Activated CD4-positive, alpha-beta T cell treated with anti-CD3 and anti-CD28 coated beads, Interleukin-2, amount 50 U/mL, for 24 hours (primary cell): ENCODE measurements around the gene PIEZO1.

Source experiments
- DNase-seq, 2 donors: peaks; one replicate each; pipeline ENCODE4 v3.0.0-alpha.2; 2020; ENCODE audit warnings: low read depth in 1 of 2, low spot score in 1 of 2

The PIEZO1 gene

DNA sequence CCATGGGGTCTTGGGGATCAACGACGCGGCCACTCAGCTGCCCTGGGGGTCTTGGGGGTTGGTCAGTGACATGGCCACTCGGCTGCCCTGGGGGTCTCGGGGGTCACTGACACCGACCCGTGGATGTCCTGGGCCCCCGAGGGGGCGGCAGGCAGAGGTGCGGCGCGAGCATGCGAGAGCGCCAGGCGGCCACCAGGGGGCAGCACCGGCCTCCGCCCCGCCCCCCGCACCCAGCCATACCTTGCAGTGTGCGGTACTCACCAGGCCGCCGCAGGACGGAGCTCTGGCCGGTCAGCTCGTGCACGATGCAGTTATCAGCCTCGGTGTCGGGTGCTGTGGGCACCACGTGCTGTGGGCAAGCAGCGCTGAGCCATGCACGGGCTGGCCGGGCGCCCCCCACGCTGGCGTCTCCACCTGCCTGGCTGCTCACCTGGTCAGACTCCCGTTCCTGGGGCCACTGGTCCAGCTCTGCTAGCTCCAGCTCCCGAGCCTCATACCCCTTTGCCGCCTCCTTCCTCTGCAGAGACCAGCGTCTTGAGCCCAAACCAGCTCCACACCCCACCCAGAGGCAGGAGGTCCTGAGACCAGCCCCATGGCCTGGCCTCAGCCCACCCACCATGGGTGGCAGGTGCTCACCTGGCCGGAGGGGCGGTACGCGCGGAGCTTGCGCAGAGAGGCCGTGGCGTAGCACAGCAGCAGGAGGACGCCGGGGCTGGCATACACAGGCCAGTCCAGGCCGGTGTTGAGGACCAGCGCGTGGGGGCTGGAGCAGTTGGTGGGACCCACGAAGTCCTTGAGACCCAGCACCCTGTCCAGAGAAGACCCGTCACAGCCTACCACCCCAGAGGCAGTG is 47.5 kb downstream of the PIEZO1 start:
- peak; percentile 41 to 43 for DNase-seq

- DNase-seq: no peak
Measured at GRCh38 chr16:88736496-88736895, 48.5 kb downstream of the PIEZO1 start.

DNA sequence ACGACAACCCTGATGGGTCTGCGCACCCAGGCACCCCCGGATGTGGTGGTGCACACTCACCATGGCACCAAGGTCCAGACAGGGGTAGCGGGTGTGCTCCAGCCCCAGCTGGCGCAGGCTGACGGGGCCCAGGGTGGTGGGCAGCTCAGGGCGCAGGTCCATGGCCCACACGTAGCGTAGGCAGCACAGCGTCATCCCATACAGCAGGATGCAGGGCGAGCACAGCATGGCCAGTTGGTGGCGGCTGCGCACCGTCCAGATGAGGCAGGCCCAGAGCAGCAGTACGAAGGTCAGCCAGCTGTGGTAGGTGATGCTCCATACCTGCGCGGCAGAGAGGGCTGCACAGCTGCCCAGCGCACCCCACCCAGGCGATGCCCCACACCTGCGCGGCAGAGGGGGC is 48.9 kb downstream of the PIEZO1 start:
- DNase-seq: no peak

DNA sequence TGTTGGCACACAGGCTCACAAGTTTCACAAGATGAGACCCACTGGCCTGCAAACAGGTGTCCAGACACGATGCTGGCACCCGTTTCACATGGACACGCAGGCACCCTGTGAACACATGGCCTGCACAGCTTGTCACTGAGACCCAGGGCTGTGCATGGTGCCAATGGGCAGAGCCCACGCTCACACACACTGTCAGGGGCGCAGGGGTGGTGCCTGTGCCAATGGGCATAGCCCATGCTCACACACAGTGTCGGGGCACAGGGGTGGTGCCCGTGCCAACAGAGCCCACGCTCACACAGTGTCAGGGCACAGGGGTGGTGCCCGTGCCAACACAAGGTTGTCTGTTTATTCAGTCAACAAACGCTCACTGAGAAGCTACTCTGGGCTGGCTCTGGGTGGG is 49.4 kb downstream of the PIEZO1 start:
- DNase-seq: no peak

DNA sequence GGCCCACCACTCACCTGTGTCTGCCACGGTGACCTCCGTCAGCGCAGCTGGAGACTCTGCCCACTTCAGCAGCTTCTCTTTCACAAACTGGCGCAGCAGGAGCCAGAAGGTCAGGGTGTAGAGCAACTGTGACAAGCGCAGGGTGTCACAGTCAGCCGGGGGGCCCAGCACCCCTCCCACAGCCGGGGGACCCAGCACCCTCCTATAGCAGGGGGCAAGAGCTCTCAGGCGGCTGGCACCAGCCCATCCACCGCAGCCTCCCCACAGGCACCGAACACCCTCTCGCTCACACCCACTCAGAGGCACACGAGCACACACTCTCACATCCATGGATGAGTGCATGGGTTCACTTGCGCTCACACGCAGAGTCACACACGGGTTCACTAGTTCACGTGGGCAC is 49.9 kb downstream of the PIEZO1 start:
- DNase-seq: no peak

DNA sequence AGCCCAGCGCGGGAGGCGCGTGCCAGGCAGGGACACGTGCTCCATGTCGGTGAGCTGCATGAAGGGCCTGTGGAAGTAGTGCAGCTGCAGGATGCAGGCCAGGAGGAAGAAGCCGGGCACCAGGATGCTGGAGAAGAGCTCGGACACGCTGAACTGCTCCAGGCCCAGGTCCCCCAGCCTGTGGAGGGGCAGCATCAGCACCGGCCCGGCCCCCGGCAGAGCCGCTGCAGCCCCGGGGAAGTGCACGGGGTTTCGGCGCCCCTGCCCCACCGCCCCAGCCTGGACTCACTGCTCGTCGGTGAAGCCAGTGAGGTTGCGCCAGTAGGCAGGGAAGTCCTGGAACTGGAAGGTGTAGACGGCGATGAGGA is 50.7 kb downstream of the PIEZO1 start:
- DNase-seq: no peak

DNA sequence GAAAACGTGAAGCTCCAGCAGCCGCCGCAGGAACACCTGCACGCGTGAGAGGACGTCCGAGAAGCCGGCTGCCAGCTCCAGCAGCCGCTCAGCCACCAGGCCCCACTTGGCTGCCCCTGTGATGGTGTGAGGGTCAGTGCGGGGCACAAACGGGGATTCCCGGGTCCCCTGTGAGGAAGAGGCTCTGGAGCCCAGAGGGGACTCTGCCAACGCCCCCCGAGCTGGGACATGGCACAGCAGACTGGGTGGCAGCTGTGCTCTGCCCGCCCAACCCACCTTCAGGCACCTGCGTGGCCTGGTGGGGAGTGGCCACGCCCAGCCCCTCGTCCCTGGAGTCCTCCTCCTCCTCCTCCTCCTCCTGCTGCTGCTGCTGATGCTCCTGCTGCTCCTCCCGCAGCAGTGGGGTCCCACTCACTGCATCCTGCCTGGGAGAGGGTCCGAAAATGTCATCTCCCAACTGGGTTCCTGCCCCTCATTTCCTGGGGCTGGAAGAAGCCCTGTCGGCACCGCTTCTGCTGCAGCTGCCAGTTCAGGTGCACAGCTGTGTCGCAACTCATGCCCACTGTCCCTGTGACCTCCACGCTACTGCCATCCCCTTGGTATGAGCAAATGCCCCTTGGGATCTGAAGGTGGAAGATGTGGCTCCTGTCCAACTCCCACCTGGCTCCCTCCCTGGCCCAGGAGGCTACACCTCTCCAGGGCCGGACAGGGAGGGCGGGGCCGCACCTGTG is 51.2 kb downstream of the PIEZO1 start:
- no peak for DNase-seq

DNA sequence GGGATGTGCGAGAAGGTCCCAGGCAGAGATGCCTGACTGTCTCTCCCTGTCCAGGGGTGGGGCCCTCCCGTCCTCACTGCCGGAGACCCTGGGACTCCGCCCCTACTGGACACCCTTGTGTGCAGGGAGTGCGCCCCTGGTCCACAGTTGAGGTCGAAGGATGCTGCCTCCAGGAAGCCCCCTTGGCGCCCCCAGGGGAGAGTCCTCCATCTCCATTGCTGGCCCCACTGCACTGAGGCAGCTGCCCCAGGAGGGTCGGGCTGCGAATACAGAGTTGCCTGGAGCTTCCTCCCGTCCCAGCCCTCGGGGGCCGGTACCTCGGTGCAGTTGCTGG is 52.1 kb downstream of the PIEZO1 start:
- no peak for DNase-seq

- DNase-seq: no peak
Measured at GRCh38 chr16:88732172-88732960, 52.7 kb downstream of the PIEZO1 start.

- no peak for DNase-seq
Measured at GRCh38 chr16:88731699-88732098, 53.3 kb downstream of the PIEZO1 start.

DNA sequence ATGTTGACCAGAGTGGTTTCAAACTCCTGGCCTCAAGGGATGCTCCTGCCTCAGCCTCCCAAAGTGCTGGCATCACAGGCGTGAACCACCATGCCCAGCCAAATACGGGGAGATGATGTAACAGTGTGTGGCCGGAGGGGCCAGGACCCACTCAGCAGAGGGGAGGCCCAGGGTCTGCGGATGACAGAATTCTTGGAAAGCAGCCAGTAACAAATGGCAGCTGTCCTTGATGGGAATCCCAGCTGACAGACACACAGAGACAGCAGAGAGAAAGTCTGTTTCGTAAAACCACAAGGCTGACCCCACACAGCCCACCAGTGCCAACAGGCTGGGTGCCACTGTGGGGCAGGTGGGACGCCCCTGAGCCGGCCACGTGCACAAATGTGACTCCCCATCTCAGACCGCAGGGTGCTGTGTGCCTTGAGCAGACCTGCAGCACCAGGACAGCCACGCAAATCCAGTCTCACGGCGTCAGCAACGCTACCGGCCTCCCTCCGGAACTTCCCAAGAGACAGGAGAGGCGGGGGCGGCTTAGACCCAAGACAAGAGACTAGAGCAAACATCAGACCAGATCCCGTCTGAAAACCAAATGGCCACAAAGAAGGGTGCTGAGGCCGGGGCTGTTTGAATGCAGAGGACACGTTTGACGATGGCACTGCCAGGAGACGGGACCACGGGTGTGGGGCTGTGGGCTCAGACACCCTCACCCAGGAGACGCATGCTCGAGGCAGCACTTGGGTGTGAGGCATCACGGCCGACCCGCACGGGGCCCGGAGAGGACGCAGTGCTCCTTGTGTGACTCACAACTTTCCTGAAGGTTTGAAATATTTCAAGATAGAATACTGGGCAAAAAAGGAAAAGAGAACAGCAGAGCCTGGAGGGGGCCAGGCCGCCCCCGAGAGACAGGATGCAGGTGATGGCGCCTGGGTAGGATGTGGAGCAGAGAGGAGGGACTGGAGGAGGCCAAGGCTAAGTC is 54.1 kb downstream of the PIEZO1 start:
- no peak for DNase-seq

GRCh38 chr16:88727871-88728270 is 57.1 kb downstream of the PIEZO1 start:
- no peak for DNase-seq

DNA sequence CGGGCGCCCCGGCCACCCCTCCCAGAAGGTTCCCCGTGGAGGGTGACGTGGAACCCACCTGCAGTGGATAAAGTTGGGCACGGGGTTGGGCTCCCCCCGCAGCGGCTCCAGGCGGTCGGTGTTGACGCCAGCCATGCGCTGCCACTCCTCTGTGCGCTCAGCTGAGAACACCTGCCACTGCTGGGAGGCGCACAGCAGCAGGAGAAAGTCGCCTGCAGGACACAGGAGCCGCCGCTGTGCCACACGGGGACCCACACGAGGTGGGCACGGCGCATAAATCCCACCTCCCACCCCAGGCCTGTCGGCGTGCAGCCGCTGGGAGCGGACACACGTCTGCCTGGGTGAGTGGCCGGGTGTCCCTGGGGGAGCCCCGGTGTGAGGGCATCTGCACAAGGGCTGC is 58.0 kb downstream of the PIEZO1 start:
- no peak for DNase-seq

- DNase-seq: no peak
Measured at GRCh38 chr16:88726408-88726749, 58.6 kb downstream of the PIEZO1 start.

DNA sequence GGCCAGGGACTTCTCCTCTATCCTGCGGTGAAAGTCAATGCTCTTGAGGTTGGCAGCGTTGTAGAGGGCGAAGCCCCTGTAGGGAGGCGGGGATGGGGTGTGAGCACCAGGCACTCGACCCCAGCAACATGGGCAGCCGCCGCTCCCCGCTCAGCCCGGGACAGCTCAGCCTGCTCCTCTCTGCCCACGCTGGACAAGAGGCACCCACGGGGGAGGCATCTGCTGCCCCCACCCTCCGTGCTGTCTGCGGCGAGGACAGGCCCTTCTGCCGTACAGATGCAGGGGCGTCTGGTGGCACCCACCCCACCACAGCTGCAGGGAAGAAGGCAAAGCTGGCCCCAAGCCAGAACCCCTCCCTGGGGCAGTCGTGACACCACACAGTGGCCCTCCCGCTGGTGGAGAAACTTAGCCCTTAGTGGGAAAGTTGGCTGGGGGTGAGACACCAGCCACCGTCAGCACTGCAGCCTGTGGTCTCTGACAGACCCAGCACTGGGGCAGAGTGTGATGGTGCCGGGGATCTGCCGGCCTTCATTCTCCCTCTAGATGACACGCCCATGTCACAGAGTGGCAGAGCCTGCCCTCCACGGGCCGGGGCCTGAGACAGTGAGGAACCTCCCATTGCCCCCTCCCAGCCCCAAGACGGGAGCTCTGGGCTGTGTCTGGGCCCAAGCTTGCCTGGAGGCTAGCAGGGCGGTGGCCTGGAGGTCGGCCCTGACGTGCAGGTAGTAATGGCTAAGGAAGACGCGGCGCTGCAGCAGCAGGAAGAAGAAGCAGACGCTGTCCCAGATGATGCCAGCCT is 59.2 kb downstream of the PIEZO1 start:
- DNase-seq: no peak

- DNase-seq: no peak
Measured at GRCh38 chr16:88724855-88725555, 60.0 kb downstream of the PIEZO1 start.

DNA sequence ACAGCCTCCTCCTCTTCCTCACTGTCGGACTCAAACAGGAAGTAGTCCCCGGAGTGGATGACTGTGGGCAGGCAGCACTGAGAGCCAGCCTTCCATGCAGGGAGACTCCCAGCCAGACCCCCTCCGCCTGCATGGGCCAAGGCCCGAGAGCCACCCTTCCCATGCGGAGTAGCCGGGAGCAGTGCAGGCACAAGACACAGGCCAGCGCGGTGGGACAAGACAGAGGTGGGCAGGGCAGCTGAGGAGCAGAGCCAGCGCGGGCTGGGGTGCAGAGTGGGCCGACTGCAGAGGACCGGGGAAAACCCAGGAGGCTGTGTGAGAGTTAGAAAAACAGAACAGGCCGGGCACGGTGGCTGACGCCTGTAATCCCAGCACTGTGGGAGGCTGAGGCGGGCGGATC is 61.1 kb downstream of the PIEZO1 start:
- no peak for DNase-seq

- DNase-seq: no peak
Measured at GRCh38 chr16:88723507-88723887, 61.5 kb downstream of the PIEZO1 start.

DNA sequence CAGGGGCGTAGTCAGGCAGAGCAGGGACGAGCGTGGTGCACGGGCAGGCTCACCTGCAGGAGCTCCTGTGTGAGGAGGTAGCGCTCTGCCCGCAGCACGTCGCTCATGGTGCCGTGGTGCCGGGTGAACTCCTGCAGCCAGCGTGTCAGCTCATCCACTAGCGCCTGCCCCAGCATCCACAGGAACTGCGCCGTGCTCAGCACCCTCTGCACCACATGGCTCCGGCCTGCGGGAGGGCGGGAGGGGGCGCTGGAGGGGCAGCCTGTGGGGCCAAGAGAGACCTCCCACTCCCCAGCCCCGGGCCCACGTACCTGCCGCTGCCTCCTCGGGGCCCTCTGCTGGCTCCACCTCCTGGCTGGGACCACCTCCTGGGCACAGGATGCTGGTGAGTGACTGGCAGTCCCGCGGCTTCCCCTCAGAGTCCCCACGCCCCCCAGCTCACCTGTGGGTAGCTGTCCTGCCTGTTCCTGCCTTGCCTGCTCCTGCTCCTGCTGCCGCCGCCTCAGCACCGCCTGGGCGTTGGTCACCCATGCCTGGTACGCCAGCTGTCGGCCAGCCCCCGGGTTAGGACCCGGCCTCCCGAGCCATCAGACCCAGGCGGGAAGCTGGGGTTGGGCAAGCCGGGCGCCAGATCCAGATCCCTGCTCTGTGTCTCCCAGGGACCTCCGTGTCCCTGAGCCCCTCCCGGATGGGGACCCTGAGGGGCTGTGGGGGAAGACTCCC is 62.1 kb downstream of the PIEZO1 start:
- no peak for DNase-seq
